Activated CD8-positive, alpha-beta T cell treated with anti-CD3 and anti-CD28 coated beads, Interleukin-2, amount 10 ng/mL, durations not matched to agents 7 days and 5 days (primary cell): ENCODE results near the gene ARFGAP1. TPM values are rescaled to one million over a fixed set of nuclear protein-coding genes. Genes with fewer than 3 reads are reported as not detected.
A peak's percentile ranks its signal among the peaks of the same experiment; 100 is the strongest.

Experiments
- ATAC-seq: fragments of 150-1000 bp; cut with Tn5 transposase; one replicate; pipeline ENCODE4 v1.10.0; 2021; ENCODE audit warnings: moderate library complexity
- CTCF ChIA-PET: fragments of 350-600 bp; sonication (Branson Sonifier 250); formaldehyde crosslinking; loops from one replicate; lab custom pipeline; 2021; ENCODE audit warnings: antibody characterized with exemption; lab: Charles Lee
- POLR2A ChIA-PET: fragments of 350-600 bp; sonication (Branson Sonifier 250); formaldehyde crosslinking; loops from one replicate; lab custom pipeline; 2021; ENCODE audit warnings: antibody characterized with exemption; lab: Charles Lee
- DNase-seq: peaks from one replicate; pipeline ENCODE4 v3.0.0-alpha.2; 2020
- H3K27ac Mint-ChIP-seq: one replicate; pipeline ENCODE4 v1.8.0; 2021; ENCODE audit warnings: mild to moderate bottlenecking, mixed read lengths
- H3K27me3 Mint-ChIP-seq: one replicate; pipeline ENCODE4 v1.8.0; 2021; ENCODE audit warnings: low read depth, mixed read lengths
- H3K36me3 Mint-ChIP-seq: one replicate; pipeline ENCODE4 v1.8.0; 2021; ENCODE audit warnings: low read depth, mixed read lengths
- H3K4me1 Mint-ChIP-seq: one replicate; pipeline ENCODE4 v1.8.0; 2021; ENCODE audit warnings: low read depth, mixed read lengths
- H3K4me3 Mint-ChIP-seq: one replicate; pipeline ENCODE4 v1.8.0; 2021; ENCODE audit warnings: mild to moderate bottlenecking, mixed read lengths
- H3K9me3 Mint-ChIP-seq: one replicate; pipeline ENCODE4 v1.8.0; 2022; ENCODE audit warnings: mixed read lengths; ENCODE audit not compliant: insufficient read depth
- total RNA-seq, 2 experiments: library from RNA; stranded (reverse); gene quantifications; one replicate each; pipeline ENCODE4 v1.2.3, GENCODE V29; 2021

The ARFGAP1 gene
- total RNA-seq, 2 experiments from 2014 or later, result 68.7 to 75.6 TPM

GRCh38 chr20:63254232-63254605, 18.4 kb upstream of the ARFGAP1 start, which contains the start of gene NKAIN4:
Gene NKAIN4 (minus strand): TSS chr20:63254463. CDS start chr20:63254450, 13 bp downstream.
- ChIA-PET CTCF (interaction anchor here (1.5 kb wide), 1 partner anchor 31 kb away, joined by 3 read pairs; no protein-coding TSS in a partner anchor), POLR2A (interaction anchor here (0.6 kb wide), 1 partner anchor 29 kb away, joined by 5 read pairs; no protein-coding TSS in a partner anchor)
- DNase-seq (no peak), ATAC-seq (no peak)
- Mint-ChIP-seq H3K36me3 (no peaks in the 10 kb centered on the region), H3K4me1 (no peaks in the 10 kb centered on the region), H3K4me3 (no peak within 1 kb of the TSS), H3K27me3 (peaks cover 41% of the 10 kb centered on the region), H3K27ac (no peak within 1 kb of the TSS), H3K9me3 (no peaks in the 10 kb centered on the region)

GRCh38 chr20:63254606-63255384, 17.8 kb upstream of the ARFGAP1 start:
- Mint-ChIP-seq H3K27ac (no peak overlapping the region), H3K9me3 (no peaks in the 10 kb centered on the region), H3K27me3 (peaks cover 41% of the 10 kb centered on the region), H3K4me1 (no peaks in the 10 kb centered on the region), H3K4me3 (no peak overlapping the region), H3K36me3 (no peaks in the 10 kb centered on the region)
- ChIA-PET CTCF (interaction anchor here (1.5 kb wide), 1 partner anchor 32 kb away, joined by 3 read pairs; no protein-coding TSS in a partner anchor), POLR2A (no interaction called here)
- no peak for DNase-seq
- ATAC-seq, result no peak

DNA sequence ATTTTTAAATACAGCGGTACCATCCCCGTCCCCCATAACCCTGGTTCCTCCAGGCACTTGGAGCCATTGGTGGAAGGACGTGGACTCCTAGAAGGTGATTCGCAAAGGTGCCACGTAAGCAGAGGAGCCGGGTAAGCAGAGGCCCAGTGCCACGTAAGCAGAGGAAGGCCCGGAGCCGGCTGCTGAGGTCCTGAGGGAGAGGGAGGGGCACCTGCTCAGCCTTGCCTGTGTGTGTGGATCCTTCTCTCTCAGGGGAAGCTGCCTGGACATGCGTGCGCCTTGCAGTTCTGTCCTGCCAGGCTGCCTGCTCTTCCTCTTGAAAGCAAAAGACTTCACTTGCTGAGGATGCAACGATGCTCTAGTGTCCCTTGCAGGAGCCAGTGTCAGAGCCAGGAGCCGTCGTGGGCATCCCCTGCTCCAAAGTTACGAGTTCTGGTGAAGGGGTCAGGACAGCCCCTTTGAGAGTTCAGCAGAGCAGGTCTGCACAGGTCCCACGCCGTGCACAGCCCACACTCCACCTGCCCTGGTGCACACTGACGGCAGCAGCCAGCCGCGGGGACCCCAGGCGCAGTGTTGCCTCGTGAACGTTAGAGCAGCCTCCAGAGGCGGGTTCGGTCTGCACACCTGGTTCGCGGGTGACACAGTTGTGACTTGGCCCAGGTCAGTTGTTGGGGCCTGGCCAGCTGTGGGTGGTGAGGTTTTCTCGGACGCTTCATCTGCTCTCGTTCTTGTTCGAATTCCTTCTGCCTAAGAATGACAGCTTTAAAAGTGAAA, 16.5 kb upstream of the ARFGAP1 start:
- Mint-ChIP-seq H3K9me3 (no peaks in the 10 kb centered on the region), H3K27ac (no peak overlapping the region), H3K4me1 (no peaks in the 10 kb centered on the region), H3K4me3 (no peak overlapping the region), H3K36me3 (no peaks in the 10 kb centered on the region), H3K27me3 (peaks cover 39% of the 10 kb centered on the region)
- no peak for ATAC-seq
- CTCF ChIA-PET, result no interaction called here
- DNase-seq, result no peak
- POLR2A ChIA-PET, result no interaction called here

DNA sequence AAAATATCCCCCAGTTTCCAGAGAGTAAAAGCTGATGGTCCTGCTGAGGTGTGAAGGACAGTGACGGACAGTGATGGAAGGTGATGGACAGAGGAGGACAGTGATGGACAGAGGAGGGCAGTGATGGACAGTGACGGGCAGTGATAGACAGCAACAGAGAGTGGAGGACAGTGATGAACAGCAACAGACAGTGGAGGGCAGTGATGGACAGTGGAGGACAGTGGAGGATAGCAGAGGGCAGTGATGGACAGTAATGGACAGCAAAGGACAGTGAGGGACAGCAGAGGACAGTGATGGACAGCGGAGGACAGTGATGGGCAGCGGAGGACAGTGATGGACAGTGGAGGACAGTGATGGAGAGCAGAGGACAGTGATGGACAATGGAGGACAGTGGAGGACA, 15.7 kb upstream of the ARFGAP1 start:
- no peak for ATAC-seq

DNA sequence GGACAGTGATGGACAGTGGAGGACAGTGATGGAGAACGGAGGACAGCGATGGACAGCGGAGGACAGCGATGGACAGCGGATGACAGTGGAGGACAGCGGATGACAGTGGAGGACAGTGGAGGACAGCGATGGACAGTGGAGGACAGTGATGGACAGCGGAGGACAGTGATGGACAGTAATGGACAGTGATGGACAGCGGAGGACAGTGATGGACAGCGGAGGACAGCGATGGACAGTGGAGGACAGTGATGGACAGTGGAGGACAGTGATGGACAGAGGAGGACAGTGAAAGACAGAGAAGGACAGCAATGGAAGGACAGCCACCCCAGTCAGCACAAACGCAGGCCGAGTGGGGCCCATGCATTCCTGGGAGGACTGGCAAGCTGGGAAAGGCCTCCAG, 15.0 kb upstream of the ARFGAP1 start:
- POLR2A ChIA-PET, result no interaction called here
- H3K36me3 Mint-ChIP-seq, result no peaks in the 10 kb centered on the region
- peaks cover 10% of the 10 kb centered on the region for H3K4me1 Mint-ChIP-seq
- H3K27me3 Mint-ChIP-seq, result peaks cover 35% of the 10 kb centered on the region
- H3K9me3 Mint-ChIP-seq, result no peaks in the 10 kb centered on the region
- DNase-seq (no peak), ATAC-seq (no peak)
- H3K4me3 Mint-ChIP-seq, result no peak overlapping the region
- H3K27ac Mint-ChIP-seq, result no peak overlapping the region
- CTCF ChIA-PET, result interaction anchor here (1.2 kb wide), 1 partner anchor 35 kb away, joined by 3 read pairs; no protein-coding TSS in a partner anchor

More for the DNA sequence above, 15.7 kb upstream of the ARFGAP1 start:
- Mint-ChIP-seq H3K27me3 (peaks cover 39% of the 10 kb centered on the region), H3K36me3 (no peaks in the 10 kb centered on the region), H3K27ac (no peak overlapping the region), H3K4me1 (peaks cover 4% of the 10 kb centered on the region), H3K4me3 (no peak overlapping the region), H3K9me3 (no peaks in the 10 kb centered on the region)
- POLR2A ChIA-PET, result no interaction called here
- CTCF ChIA-PET, result no interaction called here
- no peak for DNase-seq

- Mint-ChIP-seq H3K4me3 (no peak overlapping the region), H3K27ac (no peak overlapping the region), H3K9me3 (no peaks in the 10 kb centered on the region), H3K36me3 (no peaks in the 10 kb centered on the region), H3K27me3 (peaks cover 26% of the 10 kb centered on the region), H3K4me1 (peaks cover 13% of the 10 kb centered on the region)
- ChIA-PET POLR2A (no interaction called here), CTCF (no interaction called here)
- ATAC-seq, result no peak
- DNase-seq, result no peak
Measured at GRCh38 chr20:63258781-63259180, 13.8 kb upstream of the ARFGAP1 start.

DNA sequence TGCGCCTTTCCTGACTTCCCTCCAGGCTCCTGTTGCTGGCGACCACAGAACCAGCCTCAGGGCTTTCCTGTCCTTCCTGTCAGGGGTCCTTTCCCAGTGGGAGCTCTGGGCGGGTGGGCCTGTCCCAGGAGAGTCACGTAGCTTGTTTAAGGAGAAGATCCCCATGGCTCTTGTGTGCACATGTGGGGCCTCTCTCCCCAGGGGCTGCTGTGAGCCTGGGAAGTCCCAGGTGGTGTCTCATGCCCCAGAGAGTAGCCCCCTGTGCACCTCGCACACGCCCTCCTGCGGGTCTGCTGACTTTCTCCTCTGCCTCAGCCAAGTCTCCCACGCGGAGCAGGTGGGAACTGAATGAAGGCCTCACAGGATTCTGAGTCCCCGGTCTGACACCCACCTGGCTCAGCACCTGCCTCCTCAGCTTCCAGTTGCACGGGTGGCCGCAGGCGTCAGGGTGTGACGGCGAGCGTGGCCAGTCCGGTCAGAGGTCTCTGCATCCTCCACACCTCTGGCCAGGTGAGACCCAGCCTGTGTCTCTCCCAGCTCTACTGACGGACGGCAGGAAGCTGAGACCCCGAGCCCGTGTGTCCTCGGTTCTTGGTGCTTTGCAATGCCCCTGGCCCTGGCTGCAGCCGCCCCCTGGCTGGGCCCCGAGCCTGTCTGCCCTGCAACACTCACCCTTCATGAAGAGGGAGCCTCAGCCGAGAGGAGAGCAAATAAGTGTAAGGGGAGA, 12.7 kb upstream of the ARFGAP1 start:
- ChIA-PET POLR2A (no interaction called here), CTCF (no interaction called here)
- ATAC-seq (no peak), DNase-seq (no peak)
- Mint-ChIP-seq H3K4me3 (no peak overlapping the region), H3K4me1 (peaks cover 13% of the 10 kb centered on the region), H3K9me3 (no peaks in the 10 kb centered on the region), H3K27ac (no peak overlapping the region), H3K27me3 (peaks cover 23% of the 10 kb centered on the region), H3K36me3 (no peaks in the 10 kb centered on the region)

- H3K4me1 Mint-ChIP-seq, result peaks cover 13% of the 10 kb centered on the region
- CTCF ChIA-PET, result interaction anchor here (1.2 kb wide), 1 partner anchor 37 kb away, joined by 3 read pairs; no protein-coding TSS in a partner anchor
- no peak for ATAC-seq
Measured at GRCh38 chr20:63260521-63260920, 12.1 kb upstream of the ARFGAP1 start.

GRCh38 chr20:63261060-63261794, 11.4 kb upstream of the ARFGAP1 start:
- H3K27ac Mint-ChIP-seq, result no peak overlapping the region
- no peak overlapping the region for H3K4me3 Mint-ChIP-seq
- CTCF ChIA-PET, result interaction anchor here (1.2 kb wide), 1 partner anchor 38 kb away, joined by 3 read pairs; no protein-coding TSS in a partner anchor
- POLR2A ChIA-PET, result no interaction called here
- H3K36me3 Mint-ChIP-seq, result no peaks in the 10 kb centered on the region
- ATAC-seq, result no peak
- H3K27me3 Mint-ChIP-seq, result peaks cover 11% of the 10 kb centered on the region
- no peak for DNase-seq
- no peaks in the 10 kb centered on the region for H3K9me3 Mint-ChIP-seq
- peaks cover 13% of the 10 kb centered on the region for H3K4me1 Mint-ChIP-seq

More at GRCh38 chr20:63260521-63260920, 12.1 kb upstream of the ARFGAP1 start:
- Mint-ChIP-seq H3K4me3 (no peak overlapping the region), H3K27me3 (peaks cover 17% of the 10 kb centered on the region), H3K9me3 (no peaks in the 10 kb centered on the region), H3K27ac (no peak overlapping the region), H3K36me3 (no peaks in the 10 kb centered on the region)
- no peak for DNase-seq
- POLR2A ChIA-PET, result no interaction called here

- Mint-ChIP-seq H3K4me1 (peaks cover 13% of the 10 kb centered on the region), H3K4me3 (no peak overlapping the region), H3K27me3 (peaks cover 6% of the 10 kb centered on the region), H3K36me3 (no peaks in the 10 kb centered on the region), H3K27ac (peak overlapping the region; percentile 72), H3K9me3 (no peaks in the 10 kb centered on the region)
- CTCF ChIA-PET, result interaction anchor here (1.2 kb wide), 1 partner anchor 39 kb away, joined by 3 read pairs; no protein-coding TSS in a partner anchor
- DNase-seq, result no peak
- POLR2A ChIA-PET, result no interaction called here
- no peak for ATAC-seq
Measured at GRCh38 chr20:63261795-63262528, 10.7 kb upstream of the ARFGAP1 start.
